SJCRH30 (cell line): ENCODE data around the gene DGKI. TPM values are rescaled to one million over a fixed set of nuclear protein-coding genes. Genes with fewer than 3 reads are reported as not detected.

Experiments used
- DNase-seq, 2 experiments: peaks; one replicate each; pipeline ENCODE4 v3.0.0-alpha.2; 2015 to 2020
- H3K27ac ChIP-seq: fragments of 250-450 bp; sonication (Bioruptor Pico); 2 replicates; pipeline ENCODE4 v1.5.1; 2020; ENCODE audit warnings: mild to moderate bottlenecking, moderate library complexity
- H3K27me3 ChIP-seq: fragments of 250-450 bp; sonication (Bioruptor Pico); 2 replicates; pipeline ENCODE4 v1.5.1; 2020; ENCODE audit warnings: mild to moderate bottlenecking, moderate library complexity
- H3K36me3 ChIP-seq: fragments of 250-450 bp; sonication (Bioruptor Pico); 2 replicates; pipeline ENCODE4 v1.5.1; 2020; ENCODE audit warnings: mild to moderate bottlenecking, moderate library complexity
- H3K4me1 ChIP-seq: fragments of 250-450 bp; sonication (Bioruptor Pico); 2 replicates; pipeline ENCODE4 v1.5.1; 2020; ENCODE audit warnings: mild to moderate bottlenecking, moderate library complexity
- H3K4me3 ChIP-seq: fragments of 250-450 bp; sonication (Bioruptor Pico); 2 replicates; pipeline ENCODE4 v1.5.1; 2020; ENCODE audit warnings: mild to moderate bottlenecking, moderate library complexity
- H3K9me3 ChIP-seq: fragments of 250-450 bp; sonication (Bioruptor Pico); replicated peaks from 2 replicates; pipeline ENCODE4 v1.5.1; 2020; ENCODE audit warnings: mild to moderate bottlenecking, moderate library complexity
- total RNA-seq: library from RNA; depleted of rRNA; stranded (reverse); fragments of >200 nt; shearing (Covaris generic); gene quantifications from 2 replicates; pipeline ENCODE4 v1.2.3, GENCODE V29; 2014

The DGKI gene
- total RNA-seq, 1 experiment from 2014 or later = not detected

- H3K4me3 ChIP-seq = no peak overlapping the region
- H3K27ac ChIP-seq = no peak overlapping the region
Measured at GRCh38 chr7:137539111-137539715, 307.6 kb downstream of the DGKI start.

DNA sequence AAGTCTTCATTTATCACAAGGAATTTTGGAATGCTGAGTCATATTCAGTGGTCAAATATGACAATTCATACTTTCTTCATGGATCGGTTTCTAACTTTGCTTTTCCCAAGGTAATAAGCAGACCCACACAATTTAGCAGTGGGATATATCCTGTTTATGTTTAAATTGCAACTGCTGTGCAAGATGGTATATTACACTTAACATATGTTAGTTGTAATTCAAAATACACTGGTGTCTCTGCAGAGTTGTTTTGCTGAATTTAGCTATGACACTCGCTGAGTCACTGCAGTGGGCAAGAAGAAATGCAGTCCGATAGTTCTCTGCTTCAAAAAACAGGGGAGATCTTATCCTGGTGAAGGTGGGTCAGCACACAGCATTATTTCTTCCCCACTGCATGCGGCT lies 308.4 kb downstream of the DGKI start:
- Histone ChIP-seq H3K4me1 (no peaks in the 10 kb centered on the region), H3K4me3 (no peak overlapping the region), H3K9me3 (no peaks in the 10 kb centered on the region), H3K36me3 (no peaks in the 10 kb centered on the region), H3K27me3 (peaks cover 17% of the 10 kb centered on the region; the same call in 1 of the 2 replicates), H3K27ac (no peak overlapping the region)
- no peak for DNase-seq

More at GRCh38 chr7:137539111-137539715, 307.6 kb downstream of the DGKI start:
- Histone ChIP-seq H3K9me3 (no peaks in the 10 kb centered on the region), H3K27me3 (peaks cover 17% of the 10 kb centered on the region; the same call in 1 of the 2 replicates), H3K36me3 (no peaks in the 10 kb centered on the region), H3K4me1 (no peaks in the 10 kb centered on the region)
- no peak for DNase-seq

DNA sequence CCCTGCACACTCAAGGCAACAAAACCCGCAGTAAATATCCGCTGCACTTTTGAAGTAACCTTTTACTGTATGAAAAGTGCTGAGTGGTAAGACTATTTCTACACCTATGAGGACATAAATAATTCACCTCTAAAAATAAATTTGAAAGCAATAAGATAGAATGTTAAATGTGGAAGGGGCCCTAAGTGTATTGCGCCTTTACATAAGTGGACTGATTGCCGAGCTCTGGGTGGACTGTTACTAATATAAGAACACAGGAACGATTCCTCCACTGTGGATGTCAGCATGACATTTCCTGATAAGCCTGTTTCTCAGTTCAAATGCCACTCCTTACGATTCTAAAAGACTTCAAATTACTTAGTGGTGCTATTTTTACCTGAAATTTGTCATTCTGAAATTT lies 311.2 kb downstream of the DGKI start:
- Histone ChIP-seq H3K4me3 (no peak overlapping the region), H3K36me3 (no peaks in the 10 kb centered on the region), H3K27ac (no peak overlapping the region), H3K27me3 (peaks cover 20% of the 10 kb centered on the region), H3K9me3 (no peaks in the 10 kb centered on the region), H3K4me1 (no peaks in the 10 kb centered on the region)
- DNase-seq = no peak

DNA sequence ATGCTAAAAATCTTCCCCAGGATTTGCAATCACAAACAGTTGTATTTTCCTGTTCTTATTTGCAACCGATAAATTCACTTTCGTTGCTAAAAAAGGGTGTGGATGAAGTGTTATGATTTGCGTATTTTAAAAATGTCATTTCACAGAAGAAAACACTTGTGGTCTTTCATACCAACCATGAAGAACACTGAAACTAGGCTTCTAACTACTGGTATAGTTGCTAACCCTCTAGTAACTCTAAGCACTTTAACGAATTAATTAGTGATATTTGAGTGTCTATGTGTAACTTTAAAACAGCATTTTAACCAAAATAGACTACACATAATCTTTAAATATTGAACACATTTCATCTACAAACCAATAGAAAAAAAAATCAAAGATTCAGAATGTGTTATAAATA lies 315.1 kb downstream of the DGKI start:
- Histone ChIP-seq H3K4me1 (no peaks in the 10 kb centered on the region), H3K36me3 (no peaks in the 10 kb centered on the region), H3K4me3 (no peak overlapping the region), H3K27me3 (peaks cover 16% of the 10 kb centered on the region), H3K27ac (no peak overlapping the region), H3K9me3 (no peaks in the 10 kb centered on the region)
- no peak for DNase-seq

DNA sequence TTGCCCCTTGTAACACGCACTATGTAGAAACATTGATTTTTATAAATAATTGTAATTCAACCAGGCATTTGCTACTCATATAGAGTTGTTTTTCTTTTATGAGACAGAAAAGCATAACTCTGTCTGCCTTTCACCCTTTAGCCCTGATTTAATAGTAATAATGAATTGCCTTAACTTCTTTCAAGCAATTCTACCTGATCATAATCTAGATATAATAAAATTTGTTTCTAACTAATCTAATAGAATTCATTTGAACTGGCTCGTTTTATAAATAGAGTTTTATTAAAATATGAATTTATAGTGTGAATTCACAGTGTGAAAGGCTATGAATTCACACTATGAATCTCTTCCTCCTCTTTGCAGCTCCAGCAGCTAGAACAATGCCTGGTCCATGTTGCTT lies 319.1 kb downstream of the DGKI start:
- Histone ChIP-seq H3K27me3 (peaks cover 8% of the 10 kb centered on the region; the same call in 1 of the 2 replicates), H3K9me3 (no peaks in the 10 kb centered on the region), H3K36me3 (no peaks in the 10 kb centered on the region), H3K4me3 (no peak overlapping the region), H3K27ac (no peak overlapping the region), H3K4me1 (no peaks in the 10 kb centered on the region)
- DNase-seq = no peak

DNA sequence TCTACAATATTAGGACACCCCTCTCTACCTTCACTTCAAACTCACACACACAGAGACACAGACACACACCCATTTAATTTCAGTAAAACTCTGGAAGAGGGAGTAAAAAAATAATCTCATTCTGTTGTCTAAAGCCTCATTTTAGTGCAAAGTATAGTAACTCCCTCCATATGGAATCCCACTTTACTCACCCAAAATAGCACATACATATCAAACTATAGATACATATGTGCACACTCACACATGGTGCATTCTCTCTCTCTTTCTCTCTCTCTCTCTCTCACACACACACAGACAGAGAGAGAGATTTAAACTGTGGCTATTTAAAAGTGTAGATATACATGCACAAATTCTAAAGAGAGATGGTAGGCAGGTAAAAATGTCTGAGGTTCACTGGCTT lies 323.6 kb downstream of the DGKI start:
- Histone ChIP-seq H3K27me3 (peaks cover 8% of the 10 kb centered on the region; the same call in 1 of the 2 replicates), H3K4me3 (no peak overlapping the region), H3K27ac (no peak overlapping the region), H3K9me3 (no peaks in the 10 kb centered on the region), H3K4me1 (no peaks in the 10 kb centered on the region), H3K36me3 (no peaks in the 10 kb centered on the region)
- DNase-seq = no peak

GRCh38 chr7:137521451-137521850 lies 325.3 kb downstream of the DGKI start:
- Histone ChIP-seq H3K27ac (no peak overlapping the region), H3K27me3 (peaks cover 3% of the 10 kb centered on the region; the same call in 1 of the 2 replicates), H3K4me1 (no peaks in the 10 kb centered on the region), H3K9me3 (no peaks in the 10 kb centered on the region), H3K4me3 (no peak overlapping the region), H3K36me3 (no peaks in the 10 kb centered on the region)
- no peak for DNase-seq

DNA sequence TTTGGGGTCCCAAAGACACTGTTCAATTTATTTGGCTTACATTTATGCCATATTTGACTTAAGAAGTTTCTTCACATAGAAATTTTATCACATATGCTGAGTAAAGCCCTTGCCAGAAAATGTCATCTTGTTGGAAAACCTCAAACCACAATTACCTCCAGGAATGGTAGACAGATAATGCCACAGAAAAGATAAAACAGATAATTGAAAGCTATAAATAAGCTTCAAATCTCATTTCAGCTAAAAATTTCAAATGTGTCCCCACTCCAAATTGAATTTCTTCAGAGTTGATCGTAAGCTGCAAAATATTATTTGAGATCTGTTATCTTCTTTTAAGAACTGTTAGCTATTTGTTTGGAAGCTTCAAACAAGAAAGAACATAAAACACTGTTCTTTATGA lies 326.8 kb downstream of the DGKI start:
- H3K4me3 ChIP-seq = no peak overlapping the region
- DNase-seq = no peak
- no peaks in the 10 kb centered on the region for H3K4me1 ChIP-seq
- H3K36me3 ChIP-seq = no peaks in the 10 kb centered on the region
- no peaks in the 10 kb centered on the region for H3K27me3 ChIP-seq
- H3K9me3 ChIP-seq = no peaks in the 10 kb centered on the region
- no peak overlapping the region for H3K27ac ChIP-seq

DNA sequence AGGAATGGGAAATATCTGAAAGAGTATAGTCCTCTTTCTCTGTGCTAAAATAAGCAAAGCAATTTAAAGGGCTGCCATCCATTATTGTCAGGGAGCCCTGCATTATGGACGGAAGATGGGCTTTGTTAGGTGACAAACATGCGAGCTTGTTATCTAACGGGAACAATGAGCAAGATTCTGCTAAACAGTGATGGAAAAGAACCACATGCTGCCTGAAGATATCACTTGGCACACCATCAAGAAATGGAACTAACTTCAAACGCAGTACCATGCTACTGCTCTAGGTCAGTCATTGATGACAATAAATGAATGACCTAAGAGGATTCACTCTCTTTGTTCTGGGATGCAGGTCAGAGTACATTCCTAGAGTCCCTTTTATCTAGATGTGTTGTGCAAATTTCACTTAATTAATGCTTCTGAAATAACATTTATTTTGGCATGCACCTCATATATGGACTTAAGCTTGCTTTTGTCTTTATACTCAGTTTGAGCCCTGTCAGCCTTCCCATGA lies 327.5 kb downstream of the DGKI start:
- Histone ChIP-seq H3K27me3 (no peaks in the 10 kb centered on the region), H3K4me3 (no peak overlapping the region), H3K27ac (no peak overlapping the region), H3K9me3 (no peaks in the 10 kb centered on the region), H3K36me3 (no peaks in the 10 kb centered on the region), H3K4me1 (no peaks in the 10 kb centered on the region)
- DNase-seq = no peak

DNA sequence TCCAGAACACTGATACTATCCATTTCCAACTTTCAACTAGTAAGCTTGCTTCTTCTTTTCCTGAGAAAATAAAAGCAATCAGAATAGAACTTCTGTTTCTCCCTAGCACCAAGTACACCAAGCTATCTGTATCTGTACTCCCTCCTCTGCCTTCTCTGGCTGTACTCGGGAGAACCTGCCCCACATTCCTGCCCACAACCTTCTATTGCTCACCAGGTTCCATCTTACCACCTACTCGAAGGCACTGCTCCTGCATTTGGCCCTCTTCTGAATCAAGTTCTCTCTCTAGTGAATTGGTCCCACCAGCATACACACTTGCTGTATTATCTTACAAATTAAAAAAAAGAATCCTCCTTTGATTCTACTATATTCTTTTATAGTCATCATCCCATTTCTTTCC lies 333.7 kb downstream of the DGKI start:
- no peaks in the 10 kb centered on the region for H3K9me3 ChIP-seq
- no peak overlapping the region for H3K4me3 ChIP-seq
- no peak overlapping the region for H3K27ac ChIP-seq
- no peaks in the 10 kb centered on the region for H3K27me3 ChIP-seq
- no peaks in the 10 kb centered on the region for H3K4me1 ChIP-seq
- no peaks in the 10 kb centered on the region for H3K36me3 ChIP-seq
- DNase-seq = no peak

DNA sequence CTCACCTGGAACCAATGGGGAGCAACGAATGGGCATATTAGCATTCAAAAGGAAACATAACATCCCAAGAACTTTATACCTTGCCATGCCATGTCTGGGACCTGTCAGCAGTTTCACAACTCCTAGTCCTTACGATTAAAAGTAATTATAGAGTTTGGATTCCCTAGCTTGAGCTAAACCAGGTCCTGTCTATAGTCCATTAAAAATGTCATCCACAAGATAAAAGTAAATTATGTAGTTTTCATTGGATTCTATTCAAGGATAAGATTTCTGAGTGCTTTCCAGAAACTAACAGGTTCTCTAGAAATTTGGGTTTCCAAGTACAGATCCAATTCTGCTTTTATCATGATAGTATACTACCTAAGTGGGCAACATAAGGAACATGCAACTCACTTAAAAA lies 339.7 kb downstream of the DGKI start:
- no peaks in the 10 kb centered on the region for H3K9me3 ChIP-seq
- H3K4me3 ChIP-seq = no peak overlapping the region
- no peaks in the 10 kb centered on the region for H3K27me3 ChIP-seq
- DNase-seq = no peak
- no peaks in the 10 kb centered on the region for H3K4me1 ChIP-seq
- H3K36me3 ChIP-seq = no peaks in the 10 kb centered on the region
- H3K27ac ChIP-seq = no peak overlapping the region

GRCh38 chr7:137506031-137506430 lies 340.7 kb downstream of the DGKI start:
- Histone ChIP-seq H3K4me3 (no peak overlapping the region), H3K27ac (no peak overlapping the region), H3K27me3 (no peaks in the 10 kb centered on the region), H3K4me1 (no peaks in the 10 kb centered on the region), H3K36me3 (no peaks in the 10 kb centered on the region), H3K9me3 (no peaks in the 10 kb centered on the region)
- no peak for DNase-seq

- H3K27ac ChIP-seq = no peak overlapping the region
- H3K36me3 ChIP-seq = no peaks in the 10 kb centered on the region
- no peaks in the 10 kb centered on the region for H3K4me1 ChIP-seq
- no peak overlapping the region for H3K4me3 ChIP-seq
- DNase-seq = peak; percentile 11 to 13
- no peaks in the 10 kb centered on the region for H3K9me3 ChIP-seq
- no peaks in the 10 kb centered on the region for H3K27me3 ChIP-seq
Measured at GRCh38 chr7:137501562-137501961, 345.2 kb downstream of the DGKI start.

GRCh38 chr7:137492889-137493288 lies 353.9 kb downstream of the DGKI start:
- H3K4me1 ChIP-seq = no peaks in the 10 kb centered on the region
- no peaks in the 10 kb centered on the region for H3K36me3 ChIP-seq
- H3K4me3 ChIP-seq = no peak overlapping the region
- no peak for DNase-seq
- no peaks in the 10 kb centered on the region for H3K27me3 ChIP-seq
- H3K27ac ChIP-seq = no peak overlapping the region
- no peaks in the 10 kb centered on the region for H3K9me3 ChIP-seq

DNA sequence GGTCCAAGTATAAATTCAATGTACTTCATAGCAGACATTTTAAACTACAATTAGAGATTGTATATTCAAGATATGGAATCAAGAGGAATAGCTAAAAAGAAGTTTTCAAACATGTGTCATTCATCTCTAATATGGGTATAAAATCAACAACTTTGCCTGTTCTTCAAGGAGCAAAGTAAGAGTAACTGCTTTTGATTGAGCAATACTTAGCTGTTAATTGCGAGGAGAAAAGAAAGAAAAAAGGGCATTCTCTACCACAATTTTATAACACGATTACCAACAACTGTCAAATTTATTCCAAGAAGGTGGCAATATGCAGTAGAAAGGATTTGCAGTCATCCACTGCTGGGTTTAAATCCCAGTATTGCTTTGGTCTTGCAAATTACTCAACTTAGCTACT lies 356.9 kb downstream of the DGKI start:
- Histone ChIP-seq H3K27me3 (peaks cover 10% of the 10 kb centered on the region), H3K36me3 (no peaks in the 10 kb centered on the region), H3K9me3 (no peaks in the 10 kb centered on the region), H3K27ac (no peak overlapping the region), H3K4me3 (no peak overlapping the region), H3K4me1 (no peaks in the 10 kb centered on the region)
- DNase-seq = no peak

DNA sequence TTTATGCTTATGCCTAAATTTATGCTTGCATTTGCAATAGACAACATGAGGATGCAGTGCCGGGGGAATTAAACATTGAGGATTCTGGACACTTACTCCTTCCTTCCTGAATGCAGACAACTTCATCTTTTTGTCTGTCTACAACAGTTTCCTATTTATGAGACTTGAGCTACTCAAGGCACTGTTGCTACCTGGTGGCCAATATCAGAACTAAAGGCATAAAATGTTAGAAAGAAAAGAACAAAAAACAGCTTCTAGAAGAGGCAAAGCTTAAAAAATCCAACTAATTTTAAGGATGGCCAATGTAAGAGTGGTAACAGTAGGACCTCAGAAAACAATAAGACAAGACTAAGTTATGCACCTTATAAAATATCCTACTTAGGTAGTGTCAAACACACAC lies 358.7 kb downstream of the DGKI start:
- no peaks in the 10 kb centered on the region for H3K9me3 ChIP-seq
- no peak overlapping the region for H3K4me3 ChIP-seq
- DNase-seq = no peak
- H3K27me3 ChIP-seq = peaks cover 10% of the 10 kb centered on the region
- H3K27ac ChIP-seq = no peak overlapping the region
- no peaks in the 10 kb centered on the region for H3K36me3 ChIP-seq
- H3K4me1 ChIP-seq = no peaks in the 10 kb centered on the region
